Prostate gland (tissue), 2 donors: ENCODE data around the gene DYNC1H1.
"Not testable (repeated sequence)": the region's sequence is repeated elsewhere in the genome, so short reads cannot be mapped to it uniquely, and the experiment has no call there.

Experiments used
- CTCF ChIP-seq, 4 experiments: fragments of 200-600 bp in 2 of 4; fragments of 450-650 bp in 2 of 4; sonication (generic) in 2 of 4; IDR thresholded peaks; 1 replicate in 3 of 4; 2 replicates in 1 of 4; pipeline ENCODE4 v1.5.1; 2016 to 2019; ENCODE audit warnings: antibody characterized with exemption in 4 of 4, mild to moderate bottlenecking in 2 of 4, moderate library complexity in 2 of 4
- POLR2AphosphoS5 ChIP-seq: sonication (generic); formaldehyde crosslinking; IDR thresholded peaks from one replicate; pipeline ENCODE4 v1.6.1; 2017; ENCODE audit warnings: antibody characterized with exemption

- TF ChIP-seq CTCF (IDR thresholded peaks at IDR 0.05); POLR2AphosphoS5: not testable (repeated sequence)
Observed at GRCh38 chr14:101984831-101985230, 20.5 kb downstream of the DYNC1H1 start.
